Gastrocnemius medialis (tissue), 4 donors: ENCODE measurements around the gene SLC43A2.

Experiments
- CTCF ChIP-seq, 5 experiments: fragments of 450-650 bp in 3 of 5; fragments of 200-600 bp in 2 of 5; sonication (generic) in 2 of 5; IDR thresholded peaks in 4 of 5; conservative IDR thresholded peaks in 1 of 5; 1 replicate in 4 of 5; 2 replicates in 1 of 5; pipeline ENCODE4 v1.5.1; 2016 to 2019; ENCODE audit warnings: antibody characterized with exemption in 5 of 5, mild to moderate bottlenecking in 3 of 5, moderate library complexity in 3 of 5
- POLR2A ChIP-seq, 2 donors: fragments of 450-650 bp; IDR thresholded peaks; one replicate each; pipeline ENCODE4 v1.6.1; 2017; ENCODE audit warnings: antibody characterized with exemption in 2 of 2, mild to moderate bottlenecking in 2 of 2, moderate library complexity in 2 of 2

- no peak for TF ChIP-seq CTCF (IDR thresholded peaks at IDR 0.05 in 4 of 5, conservative IDR thresholded peaks at IDR 0.05 in 1 of 5)
- peak; percentile 36 to 37 for TF ChIP-seq POLR2A (IDR thresholded peaks at IDR 0.05)
These were observed 1.3 kb downstream of the SLC43A2 start for GRCh38 chr17:1627182-1627981.
